ENCODE data around the gene C17orf107. TPM values are rescaled to one million over a fixed set of nuclear protein-coding genes. Genes with fewer than 3 reads are reported as not detected.
"Not testable (repeated sequence)": the region's sequence is repeated elsewhere in the genome, so short reads cannot be mapped to it uniquely, and the experiment has no call there.

C17orf107 gene
- total and polyA plus RNA-seq, 2 of the 13 experiments (the other 11 are each of a cell fraction or from before 2014, with no cell fraction given), result 0.20 to 0.59 TPM

DNA sequence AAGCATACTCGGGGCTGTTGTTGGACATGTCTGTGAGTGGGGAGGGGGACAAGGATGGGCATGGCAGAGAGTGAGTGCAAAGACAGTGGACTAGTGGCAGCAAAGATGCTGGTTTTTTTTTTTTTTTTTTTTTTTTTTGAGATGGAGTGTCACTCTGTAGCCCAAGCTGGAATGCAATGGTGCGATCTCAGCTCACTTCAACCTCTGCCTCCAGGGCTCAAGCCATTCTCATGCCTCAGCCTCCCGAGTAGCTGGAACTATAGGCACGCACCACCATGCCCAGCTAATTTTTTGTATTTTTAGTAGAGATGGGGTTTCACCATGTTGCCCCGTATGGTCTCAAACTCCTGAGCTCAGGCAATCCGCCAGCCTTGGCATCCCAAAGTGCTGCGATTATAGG is 42.0 kb upstream of the C17orf107 start:
- WGBS (ENCODE audit: low lambda C conversion rate), result 98% methylated on average over 7 of the region's 7 CpGs
- CTCF ChIA-PET (ENCODE audit: low intra/inter-chr PET ratio, low total read pairs); DNase-seq (ENCODE audit: low spot score); H2AFZ ChIP-seq (ENCODE audit: low read length); H3K9ac ChIP-seq (ENCODE audit: insufficient read depth, low read depth, low read length); H3K27me3 ChIP-seq (ENCODE audit: control insufficient read depth in 1 of 2, insufficient read depth in 2 of 2, low read length in 2 of 2); H3K4me3 ChIP-seq (replicated peaks in 1 of 3; ENCODE audit: insufficient read depth in 1 of 3, low read depth in 2 of 3, low read length in 3 of 3); H3K4me2 ChIP-seq (ENCODE audit: low read depth, low read length); intact Hi-C loops (cut with micrococcal nuclease; ENCODE audit: unreplicated experiment); ATAC-seq; BruUV-seq (replicated peaks); H4K20me1 ChIP-seq (ENCODE audit: insufficient read depth, low read length); H3K9me3 ChIP-seq (ENCODE audit: low read length); in situ Hi-C loops (cut with HindIII; ENCODE audit: extremely low pct_ligation_motif_present, low pct_unique_long_range_greater_than_20kb); FAIRE-seq: not testable (repeated sequence)
- Histone ChIP-seq H3K79me2 (ENCODE audit: insufficient read depth, low read length) (peaks cover 43% of the 10 kb centered on the region), H3K4me1 (ENCODE audit: insufficient read depth, low read length) (peaks cover 68% of the 10 kb centered on the region), H3K27ac (ENCODE audit: extremely low read length, insufficient read depth, low read length) (peak overlapping the region; percentile 57), H3K36me3 (replicated peaks in 1 of 2; ENCODE audit: control insufficient read depth in 1 of 2, insufficient read depth in 2 of 2, low read length in 2 of 2) (peaks cover 9 to 37% of the 10 kb centered on the region in 2 experiments)
- POLR2A ChIA-PET, result interaction anchor here (1.0 to 1.6 kb wide), 6 partner anchors 10 to 147 kb away, joined by 4 to 11 read pairs (median 6); partner anchors contain the start of genes ARRB2, GLTPD2 and PLD2
- TF ChIP-seq, protein P1, sequence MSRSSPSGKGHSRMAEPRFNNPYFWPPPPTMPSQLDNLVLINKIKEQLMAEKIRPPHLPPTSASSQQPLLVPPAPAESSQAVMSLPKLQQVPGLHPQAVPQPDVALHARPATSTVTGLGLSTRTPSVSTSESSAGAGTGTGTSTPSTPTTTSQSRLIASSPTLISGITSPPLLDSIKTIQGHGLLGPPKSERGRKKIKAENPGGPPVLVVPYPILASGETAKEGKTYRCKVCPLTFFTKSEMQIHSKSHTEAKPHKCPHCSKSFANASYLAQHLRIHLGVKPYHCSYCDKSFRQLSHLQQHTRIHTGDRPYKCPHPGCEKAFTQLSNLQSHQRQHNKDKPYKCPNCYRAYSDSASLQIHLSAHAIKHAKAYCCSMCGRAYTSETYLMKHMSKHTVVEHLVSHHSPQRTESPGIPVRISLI (CRISPR knock-in tag; IDR thresholded peaks at IDR 0.05; ENCODE audit: borderline replicate concordance), result peak; percentile 47; the same call in 1 of the 2 replicates

DNA sequence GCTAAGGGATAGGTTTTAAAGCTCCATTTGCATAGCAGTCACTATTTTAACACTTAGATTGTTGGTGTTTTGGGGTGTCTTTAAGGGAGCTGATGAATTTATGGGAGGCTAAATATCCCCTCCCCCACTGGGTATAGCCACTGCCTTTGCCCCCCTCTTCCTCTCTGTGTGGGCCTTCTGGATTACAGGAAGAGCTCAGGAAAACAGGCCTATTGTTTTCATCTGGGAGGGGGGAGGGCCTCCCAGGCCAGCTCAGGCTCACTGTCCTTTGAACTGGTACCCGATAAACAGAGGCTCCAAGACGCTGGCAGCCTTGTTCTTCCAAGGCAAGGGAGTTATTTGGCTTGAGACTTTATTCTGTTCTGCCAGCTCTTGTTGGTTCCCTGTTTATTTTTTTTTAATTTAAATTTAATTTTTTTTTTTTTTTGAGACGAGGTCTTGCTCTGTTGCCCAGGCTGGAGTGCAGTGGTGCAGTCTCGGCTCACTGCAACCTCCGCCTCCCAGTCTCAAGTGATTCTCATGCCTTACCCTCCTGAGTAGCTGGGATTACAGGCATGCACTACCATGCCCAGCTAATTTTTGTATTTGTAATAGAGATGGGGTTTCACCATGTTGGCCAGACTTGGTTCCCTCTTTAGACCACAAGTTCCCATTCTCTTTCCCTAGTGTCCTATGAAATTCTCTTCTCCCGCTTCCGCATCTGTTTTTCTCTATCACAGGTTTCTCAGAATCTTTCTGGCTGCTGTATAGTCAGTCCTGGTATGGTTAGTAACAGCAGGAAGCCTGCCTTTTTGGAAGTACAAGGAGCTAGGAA is 41.1 kb upstream of the C17orf107 start:
- intact Hi-C loops (cut with micrococcal nuclease; ENCODE audit: unreplicated experiment), result no loop called here
- DNase-seq (ENCODE audit: low spot score) (peak; percentile 74), FAIRE-seq (peak; percentile 75), ATAC-seq (peak; percentile 75)
- Histone ChIP-seq H3K9me3 (ENCODE audit: low read length) (no peaks in the 10 kb centered on the region), H2AFZ (ENCODE audit: low read length) (no peak overlapping the region), H3K36me3 (replicated peaks in 1 of 2; ENCODE audit: control insufficient read depth in 1 of 2, insufficient read depth in 2 of 2, low read length in 2 of 2) (peaks cover 11 to 42% of the 10 kb centered on the region in 2 experiments), H3K79me2 (ENCODE audit: insufficient read depth, low read length) (peaks cover 48% of the 10 kb centered on the region), H4K20me1 (ENCODE audit: insufficient read depth, low read length) (no peaks in the 10 kb centered on the region), H3K4me2 (ENCODE audit: low read depth, low read length) (peak overlapping the region; percentile 62), H3K27me3 (ENCODE audit: control insufficient read depth in 1 of 2, insufficient read depth in 2 of 2, low read length in 2 of 2) (no peaks in the 10 kb centered on the region), H3K4me3 (replicated peaks in 1 of 3; ENCODE audit: insufficient read depth in 1 of 3, low read depth in 2 of 3, low read length in 3 of 3) (no peak overlapping the region; a peak in 1 of 6 replicates), H3K9ac (ENCODE audit: insufficient read depth, low read depth, low read length) (peak overlapping the region; percentile 36; the same call in 1 of the 2 replicates), H3K27ac (ENCODE audit: extremely low read length, insufficient read depth, low read length) (peak overlapping the region; percentile 57), H3K4me1 (ENCODE audit: insufficient read depth, low read length) (peaks cover 70% of the 10 kb centered on the region)
- BruUV-seq (replicated peaks), result no TSS peak
- 52% methylated on average over 7 of the region's 7 CpGs for WGBS (ENCODE audit: low lambda C conversion rate)
- in situ Hi-C loops (cut with HindIII; ENCODE audit: extremely low pct_ligation_motif_present, low pct_unique_long_range_greater_than_20kb), result no loop called here
- ChIA-PET POLR2A (interaction anchor here (0.8 to 2.0 kb wide), 13 partner anchors 9 to 150 kb away, joined by 3 to 12 read pairs (median 5); partner anchors contain the start of genes ARRB2, GLTPD2, PLD2 and PSMB6), CTCF (ENCODE audit: low intra/inter-chr PET ratio, low total read pairs) (no interaction called here)
- 0 out of 2 replicates have a peak, but pooled peaks have one; percentile 62 for TF ChIP-seq NFIC (IDR thresholded peaks at IDR 0.05; ENCODE audit: low read length)
- TF ChIP-seq ZNF530 (CRISPR knock-in tag; IDR thresholded peaks at IDR 0.05; ENCODE audit: low read depth), result no peak
- 0 out of 2 replicates have a peak, but pooled peaks have one; percentile 43 for TF ChIP-seq MIXL1 (CRISPR knock-in tag; IDR thresholded peaks at IDR 0.05)
- TF ChIP-seq ZNF788 (CRISPR knock-in tag; IDR thresholded peaks at IDR 0.05; ENCODE audit: borderline replicate concordance), result peak; percentile 83; the same call in 1 of the 2 replicates
- TF ChIP-seq CREM (IDR thresholded peaks at IDR 0.05), result peak; percentile 23; the same call in 1 of the 2 replicates
- no peak for TF ChIP-seq CREM (CRISPR knock-in tag; IDR thresholded peaks at IDR 0.05)
- TF ChIP-seq SOX13 (IDR thresholded peaks at IDR 0.05), result peak; percentile 76; the same call in 1 of the 2 replicates
- TF ChIP-seq SOX13 (CRISPR knock-in tag; conservative IDR thresholded peaks at IDR 0.05 in 1 of 2, IDR thresholded peaks at IDR 0.05 in 1 of 2), result peak in 1 of 2 experiments; percentile 95; a peak in 2 of 4 replicates
- TF ChIP-seq, protein P2, sequence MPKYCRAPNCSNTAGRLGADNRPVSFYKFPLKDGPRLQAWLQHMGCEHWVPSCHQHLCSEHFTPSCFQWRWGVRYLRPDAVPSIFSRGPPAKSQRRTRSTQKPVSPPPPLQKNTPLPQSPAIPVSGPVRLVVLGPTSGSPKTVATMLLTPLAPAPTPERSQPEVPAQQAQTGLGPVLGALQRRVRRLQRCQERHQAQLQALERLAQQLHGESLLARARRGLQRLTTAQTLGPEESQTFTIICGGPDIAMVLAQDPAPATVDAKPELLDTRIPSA (CRISPR knock-in tag; IDR thresholded peaks at IDR 0.05; ENCODE audit: borderline replicate concordance), result no peak
- TF ChIP-seq, protein P3, sequence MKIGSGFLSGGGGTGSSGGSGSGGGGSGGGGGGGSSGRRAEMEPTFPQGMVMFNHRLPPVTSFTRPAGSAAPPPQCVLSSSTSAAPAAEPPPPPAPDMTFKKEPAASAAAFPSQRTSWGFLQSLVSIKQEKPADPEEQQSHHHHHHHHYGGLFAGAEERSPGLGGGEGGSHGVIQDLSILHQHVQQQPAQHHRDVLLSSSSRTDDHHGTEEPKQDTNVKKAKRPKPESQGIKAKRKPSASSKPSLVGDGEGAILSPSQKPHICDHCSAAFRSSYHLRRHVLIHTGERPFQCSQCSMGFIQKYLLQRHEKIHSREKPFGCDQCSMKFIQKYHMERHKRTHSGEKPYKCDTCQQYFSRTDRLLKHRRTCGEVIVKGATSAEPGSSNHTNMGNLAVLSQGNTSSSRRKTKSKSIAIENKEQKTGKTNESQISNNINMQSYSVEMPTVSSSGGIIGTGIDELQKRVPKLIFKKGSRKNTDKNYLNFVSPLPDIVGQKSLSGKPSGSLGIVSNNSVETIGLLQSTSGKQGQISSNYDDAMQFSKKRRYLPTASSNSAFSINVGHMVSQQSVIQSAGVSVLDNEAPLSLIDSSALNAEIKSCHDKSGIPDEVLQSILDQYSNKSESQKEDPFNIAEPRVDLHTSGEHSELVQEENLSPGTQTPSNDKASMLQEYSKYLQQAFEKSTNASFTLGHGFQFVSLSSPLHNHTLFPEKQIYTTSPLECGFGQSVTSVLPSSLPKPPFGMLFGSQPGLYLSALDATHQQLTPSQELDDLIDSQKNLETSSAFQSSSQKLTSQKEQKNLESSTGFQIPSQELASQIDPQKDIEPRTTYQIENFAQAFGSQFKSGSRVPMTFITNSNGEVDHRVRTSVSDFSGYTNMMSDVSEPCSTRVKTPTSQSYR (CRISPR knock-in tag; IDR thresholded peaks at IDR 0.05; ENCODE audit: borderline replicate concordance), result peak; percentile 98

Measured in HepG2 (cell line).